Naive thymus-derived CD8-positive, alpha-beta T cell (primary cell): ENCODE measurements around the gene TMEM240. TPM values are rescaled to one million over a fixed set of nuclear protein-coding genes. Genes with fewer than 3 reads are reported as not detected.
"Not testable (repeated sequence)": the region's sequence is repeated elsewhere in the genome, so short reads cannot be mapped to it uniquely, and the experiment has no call there.

ENCODE experiments used
- ATAC-seq, 2 donors: fragments of 150-1000 bp; cut with Tn5 transposase in 1 of 2; sonication (Bioruptor Pico), chemical (Tn5 transposase) in 1 of 2; 1 replicate in 1 of 2; 2 replicates in 1 of 2; pipeline ENCODE4 v1.10.0; 2021; ENCODE audit warnings: mild to moderate bottlenecking in 2 of 2, moderate library complexity in 2 of 2
- POLR2A ChIA-PET: fragments of 350-600 bp; sonication (Branson Sonifier 250); formaldehyde crosslinking; loops from one replicate; lab custom pipeline; 2021; ENCODE audit warnings: antibody characterized with exemption; lab: Charles Lee
- DNase-seq, 10 donors: peaks; one replicate each; pipeline versions ENCODE4 v3.0.0 to v3.0.0-alpha.2; 2020 to 2022
- H3K27ac Mint-ChIP-seq, 10 donors: one replicate each; pipeline ENCODE4 v1.8.0; 2020 to 2022; ENCODE audit warnings: mild to moderate bottlenecking in 10 of 10, mixed read lengths in 10 of 10, moderate library complexity in 4 of 10, inconsistent platforms in 1 of 10
- H3K27me3 Mint-ChIP-seq, 5 donors: one replicate each; pipeline ENCODE4 v1.8.0; 2021 to 2022; ENCODE audit warnings: mixed read lengths in 5 of 5
- H3K36me3 Mint-ChIP-seq, 3 donors: one replicate each; pipeline ENCODE4 v1.8.0; 2020 to 2022; ENCODE audit warnings: mixed read lengths in 3 of 3, mild to moderate bottlenecking in 2 of 3, inconsistent platforms in 1 of 3
- H3K4me1 Mint-ChIP-seq, 4 donors: one replicate each; pipeline ENCODE4 v1.8.0; 2021 to 2022; ENCODE audit warnings: mixed read lengths in 4 of 4
- H3K4me3 Mint-ChIP-seq, 10 donors: one replicate each; pipeline ENCODE4 v1.8.0; 2020 to 2022; ENCODE audit warnings: mild to moderate bottlenecking in 10 of 10, mixed read lengths in 10 of 10, moderate library complexity in 6 of 10, inconsistent platforms in 1 of 10
- H3K9me3 Mint-ChIP-seq, 9 donors: one replicate each; pipeline ENCODE4 v1.8.0; 2020 to 2022; ENCODE audit warnings: mixed read lengths in 9 of 9, mild to moderate bottlenecking in 3 of 9, inconsistent platforms in 1 of 9, moderate library complexity in 1 of 9
- polyA plus RNA-seq, 3 donors: library from polyadenylated mRNA; unstranded; fragments of 300-500 nt; fragmentation: Illumina TruSeq; gene quantifications; one replicate each; pipeline ENCODE4 v1.2.3, GENCODE V29; 2021
- total RNA-seq, 8 experiments: library from RNA in 2 of 8; stranded (reverse) in 2 of 8; gene quantifications; one replicate each; pipeline ENCODE4 v1.2.3 and lab custom pipeline; 2021 to 2026

The TMEM240 gene
- total and polyA plus RNA-seq, 5 experiments from 2014 or later, result 3.4 TPM; not detected in 3

DNA sequence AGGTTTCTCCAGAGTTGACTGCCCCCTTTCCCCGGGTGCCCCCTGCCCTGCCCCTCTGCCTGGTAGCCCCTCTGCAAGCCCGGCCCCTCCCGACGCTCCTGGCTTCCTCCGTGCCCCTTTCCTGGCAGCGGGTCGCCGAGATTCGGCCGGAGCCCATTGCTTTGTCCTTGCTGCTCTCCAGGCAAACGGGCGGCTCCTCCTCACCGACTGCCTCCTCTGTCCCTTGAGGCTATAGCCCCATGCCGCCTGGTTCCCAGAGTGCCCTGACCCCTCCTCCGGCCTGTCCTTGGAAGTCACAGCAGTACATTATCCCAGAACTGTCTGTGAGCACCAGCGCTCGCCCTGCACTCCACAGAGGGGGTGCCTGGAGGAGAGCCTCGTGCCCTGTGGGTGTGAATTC lies 26.7 kb downstream of the TMEM240 start:
- Mint-ChIP-seq H3K4me3 (peak overlapping the region; percentile 51 to 82 (median 67)), H3K27ac (peak overlapping the region in 3 of 10 donors; percentile 36 to 72 (median 46)), H3K4me1 (peaks cover 11 to 16% (median 14%) of the 10 kb centered on the region in 4 donors)
- DNase-seq, H3K9me3 Mint-ChIP-seq, H3K27me3 Mint-ChIP-seq, ATAC-seq, POLR2A ChIA-PET, H3K36me3 Mint-ChIP-seq: not testable (repeated sequence)

DNA sequence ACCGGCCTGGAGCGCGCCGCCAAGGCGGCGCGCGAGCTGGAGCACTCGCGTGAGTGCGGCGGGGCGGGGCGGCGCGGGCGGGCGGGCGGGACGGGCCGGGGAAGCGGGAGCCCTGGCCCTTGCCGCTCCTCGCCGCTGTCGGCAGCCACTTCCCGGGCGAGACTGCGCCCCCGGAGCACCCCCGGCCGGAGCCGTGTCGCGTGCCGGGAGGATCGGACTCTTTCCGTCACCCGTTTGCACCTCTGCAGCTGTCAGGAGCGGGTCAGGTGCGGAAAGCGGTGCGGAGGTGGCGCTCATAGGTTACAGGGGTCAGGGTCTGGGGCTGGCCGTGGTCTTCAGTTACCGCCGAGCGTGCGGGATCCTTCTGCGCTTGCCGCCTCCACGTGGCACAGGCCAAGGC lies 28.0 kb downstream of the TMEM240 start:
- POLR2A ChIA-PET, H3K36me3 Mint-ChIP-seq, H3K9me3 Mint-ChIP-seq, H3K27me3 Mint-ChIP-seq: not testable (repeated sequence)
- Mint-ChIP-seq H3K27ac (peak overlapping the region in 3 of 10 donors; percentile 43 to 93 (median 56)), H3K4me1 (peaks cover 11 to 16% (median 14%) of the 10 kb centered on the region in 4 donors), H3K4me3 (peak overlapping the region; percentile 61 to 92 (median 69))
- ATAC-seq (peak; percentile 30 to 43), DNase-seq (peak in 5 of 10 donors; percentile 23 to 37 (median 32))

DNA sequence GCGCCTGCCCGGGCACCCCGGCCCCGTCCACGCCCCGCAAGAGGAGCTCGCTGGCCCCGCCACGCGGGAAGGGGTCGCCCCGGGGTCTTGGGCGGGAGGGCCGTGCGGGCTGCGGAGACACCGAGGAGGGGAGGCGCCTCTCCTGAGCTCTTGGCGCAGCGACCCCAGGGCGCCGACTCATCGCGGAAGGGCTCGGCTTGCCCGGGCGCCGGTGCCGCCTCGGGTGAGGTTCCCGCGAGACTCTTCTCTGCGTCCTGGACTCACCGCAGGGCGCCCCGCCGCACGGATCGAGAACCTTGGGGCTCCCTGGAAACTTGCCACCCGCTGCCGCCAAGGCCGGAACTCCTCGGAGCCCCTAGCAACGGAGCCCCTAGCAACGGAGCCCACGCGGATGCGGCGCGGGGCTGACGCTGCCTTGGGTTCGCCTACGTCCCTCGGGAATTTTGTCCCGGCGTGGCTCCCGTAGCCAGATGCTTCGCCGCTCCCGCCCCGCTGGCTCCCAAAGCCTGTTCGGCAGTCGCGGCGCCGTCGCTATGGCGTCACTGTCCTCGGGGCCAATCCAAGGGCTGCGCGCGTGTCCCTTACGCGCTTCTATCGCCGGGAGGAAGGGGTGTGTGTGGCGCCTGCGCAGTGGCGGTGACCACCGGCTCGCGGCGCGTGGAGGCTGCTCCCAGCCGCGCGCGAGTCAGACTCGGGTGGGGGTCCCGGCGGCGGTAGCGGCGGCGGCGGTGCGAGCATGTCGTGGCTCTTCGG lies 28.7 kb downstream of the TMEM240 start, which contains the start of gene ATAD3A:
Gene ATAD3A, plus strand, starts transcription at position 630 of the 753 bp plus-strand sequence. Its CDS starts 107 bp downstream, at position 737.
- Mint-ChIP-seq H3K27ac (peak within 1 kb of the TSS; percentile 79 to 97 (median 94)), H3K9me3 (no peaks in the 10 kb centered on the region), H3K36me3 (peaks cover 0 to 1% (median 0%) of the 10 kb centered on the region in 3 donors), H3K27me3 (no peaks in the 10 kb centered on the region), H3K4me1 (peaks cover 11 to 16% (median 14%) of the 10 kb centered on the region in 4 donors), H3K4me3 (peak within 1 kb of the TSS; percentile 86 to 95 (median 92))
- POLR2A ChIA-PET, result interaction anchor here (0.7 to 1.2 kb wide), 3 partner anchors 104 to 166 kb away, joined by 3 to 4 read pairs (median 3); partner anchors contain the start of gene MIB2
- peak; percentile 91 to 97 (median 93) for DNase-seq
- peak; percentile 91 for ATAC-seq

DNA sequence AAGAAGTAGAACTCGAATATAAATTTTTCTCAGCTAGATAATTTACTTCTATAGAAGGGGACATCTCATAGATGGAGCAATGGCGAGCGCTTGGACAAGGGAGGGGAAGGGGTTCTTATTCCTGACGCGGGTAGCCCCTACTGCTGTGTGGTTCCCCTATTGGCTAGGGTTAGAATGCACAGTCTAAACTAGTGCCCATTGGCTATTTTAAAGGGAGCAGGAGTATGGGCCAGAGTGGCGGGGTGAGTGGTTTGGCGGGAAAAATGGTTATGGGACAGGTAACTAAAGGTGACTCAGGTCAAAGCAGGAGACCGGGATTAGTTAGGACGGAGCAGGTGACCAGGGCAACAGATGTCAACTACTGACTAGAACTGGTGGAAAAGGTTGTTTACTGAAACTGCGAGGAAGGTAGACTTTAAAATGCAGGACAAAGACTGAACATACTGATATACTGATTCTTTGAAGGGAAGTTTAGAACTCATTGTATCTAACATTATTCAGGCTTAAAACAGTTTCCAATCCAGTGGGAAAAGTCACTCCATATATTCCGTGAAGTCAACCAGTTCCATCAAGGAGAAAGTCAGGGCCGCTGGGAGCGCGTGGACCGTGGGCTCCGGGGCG lies 29.4 kb downstream of the TMEM240 start:
- Mint-ChIP-seq H3K27ac (peak overlapping the region; percentile 71 to 95 (median 89)), H3K4me3 (peak overlapping the region; percentile 69 to 93 (median 88)), H3K27me3 (no peaks in the 10 kb centered on the region), H3K9me3 (no peaks in the 10 kb centered on the region), H3K36me3 (no peaks in the 10 kb centered on the region), H3K4me1 (peaks cover 11 to 16% (median 14%) of the 10 kb centered on the region in 4 donors)
- POLR2A ChIA-PET, result interaction anchor here (0.7 to 1.2 kb wide), 4 partner anchors 105 to 316 kb away, joined by 3 to 4 read pairs (median 4); partner anchors contain the start of gene MIB2
- DNase-seq (no peak), ATAC-seq (no peak)

DNA sequence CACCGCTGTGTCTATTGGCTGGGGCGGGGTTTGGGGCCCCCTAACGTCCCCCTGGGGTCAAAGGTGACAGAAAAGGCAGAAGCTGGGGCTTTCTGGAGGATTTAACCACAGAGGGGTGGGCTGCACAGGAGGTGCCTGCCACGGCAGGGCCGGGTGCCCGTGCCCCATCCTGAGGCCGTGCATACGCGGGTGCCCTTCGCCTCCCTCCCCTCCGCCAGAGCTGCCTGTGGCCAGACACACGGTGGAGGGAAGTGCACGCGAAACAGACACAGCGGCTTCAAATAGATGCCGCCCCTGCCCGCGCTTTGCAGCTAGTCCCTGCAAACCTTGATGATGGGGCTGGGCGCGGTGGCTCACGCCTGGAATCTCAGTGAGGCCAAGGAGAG lies 31.0 kb downstream of the TMEM240 start:
- H3K36me3 Mint-ChIP-seq, H3K27ac Mint-ChIP-seq, H3K27me3 Mint-ChIP-seq, H3K4me3 Mint-ChIP-seq, H3K9me3 Mint-ChIP-seq, POLR2A ChIA-PET, ATAC-seq, DNase-seq: not testable (repeated sequence)
- peaks cover 15 to 27% (median 23%) of the 10 kb centered on the region in 4 donors for H3K4me1 Mint-ChIP-seq

DNA sequence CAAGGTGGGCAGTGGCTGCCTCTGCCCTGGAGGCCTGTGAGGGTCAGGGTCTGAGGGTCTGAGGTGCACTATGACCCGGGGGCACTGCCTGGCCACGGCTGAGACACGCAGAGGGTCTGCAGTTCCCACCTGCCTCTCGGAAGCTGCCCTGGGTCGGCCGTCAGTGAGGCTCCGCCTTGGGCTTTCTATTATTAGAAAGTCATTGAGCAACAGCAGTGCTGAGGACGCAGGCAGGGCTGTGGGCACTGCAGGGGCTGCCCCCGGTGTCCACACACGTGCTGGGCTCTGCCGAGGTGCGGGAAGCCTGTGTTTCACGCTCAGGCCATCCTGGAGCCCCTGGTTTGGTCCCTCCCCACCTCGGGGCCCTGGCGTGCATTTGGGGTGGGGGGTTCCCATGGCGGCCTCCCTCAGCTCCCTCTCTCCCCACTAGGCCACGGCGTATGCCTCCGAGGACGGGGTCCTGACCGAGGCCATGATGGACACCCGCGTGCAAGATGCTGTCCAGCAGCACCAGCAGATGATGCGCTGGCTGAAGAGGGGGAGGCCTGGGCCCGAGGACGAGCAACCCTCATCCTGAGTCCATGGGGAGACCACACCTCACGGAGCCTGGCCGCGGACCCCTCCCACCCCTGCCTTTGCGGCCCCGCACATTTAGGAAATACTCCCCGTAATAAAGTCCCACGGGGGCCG lies 31.5 kb downstream of the TMEM240 start:
- ATAC-seq, H3K4me3 Mint-ChIP-seq, H3K36me3 Mint-ChIP-seq, H3K27me3 Mint-ChIP-seq, H3K27ac Mint-ChIP-seq, POLR2A ChIA-PET, H3K9me3 Mint-ChIP-seq, DNase-seq: not testable (repeated sequence)
- H3K4me1 Mint-ChIP-seq, result peaks cover 15 to 26% (median 23%) of the 10 kb centered on the region in 4 donors

DNA sequence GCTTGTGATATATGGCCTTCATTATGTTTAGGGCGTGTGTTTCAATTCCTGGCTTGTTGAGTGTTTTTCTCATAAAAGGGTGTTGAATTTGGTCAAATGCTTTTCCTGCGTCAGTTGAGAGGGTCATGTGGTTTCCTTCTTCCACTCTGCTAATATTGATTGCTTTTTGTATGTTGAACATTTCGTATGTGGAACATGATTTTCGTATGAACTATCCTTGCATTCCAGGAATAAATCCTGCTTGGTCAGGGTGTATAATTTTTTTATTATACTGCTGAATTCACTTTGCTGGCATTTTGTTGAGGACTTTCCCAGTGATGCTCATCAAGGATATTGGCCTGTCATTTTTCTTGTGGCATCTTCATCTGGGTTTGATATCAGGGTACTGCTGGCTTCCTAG lies 33.1 kb downstream of the TMEM240 start:
- Mint-ChIP-seq H3K27me3 (no peaks in the 10 kb centered on the region), H3K9me3 (no peaks in the 10 kb centered on the region), H3K4me3 (peak overlapping the region in 1 of 10 donors; percentile 28), H3K36me3 (no peaks in the 10 kb centered on the region), H3K4me1 (peaks cover 11 to 21% (median 17%) of the 10 kb centered on the region in 4 donors), H3K27ac (peak overlapping the region in 1 of 10 donors; percentile 15)
- DNase-seq (no peak), ATAC-seq (no peak)
- POLR2A ChIA-PET, result no interaction called here

DNA sequence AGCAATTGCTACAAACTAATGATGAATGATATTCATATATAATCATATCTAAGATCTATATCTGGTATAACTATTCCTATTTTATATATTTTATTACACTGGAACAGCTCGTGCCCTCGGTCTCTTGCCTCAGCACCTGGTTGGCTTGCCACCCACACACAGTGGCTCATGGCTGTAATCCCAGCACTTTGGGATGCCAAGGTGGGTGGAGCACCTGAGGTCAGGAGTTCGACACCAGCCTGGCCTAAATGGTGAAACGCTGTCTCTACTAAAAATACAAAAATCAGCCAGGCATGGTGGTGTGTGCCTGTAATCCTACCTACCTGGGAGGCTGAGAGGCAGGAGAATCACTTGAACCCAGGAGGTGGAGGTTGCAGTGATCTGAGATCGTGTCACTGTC lies 34.6 kb downstream of the TMEM240 start:
- not testable (repeated sequence) for H3K36me3 Mint-ChIP-seq, H3K27me3 Mint-ChIP-seq, ATAC-seq, H3K9me3 Mint-ChIP-seq, DNase-seq
- peak overlapping the region in 8 of 10 donors; percentile 19 to 95 (median 76) for H3K27ac Mint-ChIP-seq
- H3K4me3 Mint-ChIP-seq, result peak overlapping the region in 9 of 10 donors; percentile 15 to 93 (median 83)
- H3K4me1 Mint-ChIP-seq, result peaks cover 4 to 16% (median 11%) of the 10 kb centered on the region in 4 donors
- POLR2A ChIA-PET, result interaction anchor here (1.0 kb wide), 1 partner anchor 19 kb away, joined by 4 read pairs; no protein-coding TSS in a partner anchor

DNA sequence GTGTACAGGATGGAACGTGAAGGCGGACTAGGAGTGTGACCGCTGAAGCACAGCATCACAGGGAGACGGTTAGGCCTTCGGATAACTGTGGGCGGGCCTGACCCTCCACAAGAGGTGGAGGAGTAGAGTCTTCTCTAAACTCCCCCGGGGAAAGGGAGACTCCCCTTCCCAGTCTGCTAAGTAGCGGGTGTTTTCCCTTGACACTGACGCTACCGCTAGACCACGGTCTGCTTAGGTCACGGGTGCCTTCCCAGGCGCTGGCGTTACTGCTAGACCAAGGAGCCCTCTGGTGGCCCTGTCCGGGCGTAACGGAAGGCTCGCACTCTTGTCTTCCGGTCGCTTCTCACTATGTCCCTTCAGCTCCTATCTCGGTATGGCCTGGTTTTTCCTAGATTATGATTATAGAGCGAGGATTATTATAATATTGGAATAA lies 35.0 kb downstream of the TMEM240 start:
- ATAC-seq, result peak; percentile 45 to 54
- Mint-ChIP-seq H3K4me1 (peaks cover 4 to 14% (median 10%) of the 10 kb centered on the region in 4 donors), H3K4me3 (peak overlapping the region; percentile 71 to 95 (median 86)), H3K27ac (peak overlapping the region; percentile 61 to 97 (median 88))
- not testable (repeated sequence) for H3K27me3 Mint-ChIP-seq, H3K36me3 Mint-ChIP-seq, DNase-seq, H3K9me3 Mint-ChIP-seq
- POLR2A ChIA-PET, result interaction anchor here (0.5 to 1.0 kb wide), 5 partner anchors 20 to 232 kb away, joined by 3 to 4 read pairs (median 3); partner anchors contain the start of gene UBE2J2

DNA sequence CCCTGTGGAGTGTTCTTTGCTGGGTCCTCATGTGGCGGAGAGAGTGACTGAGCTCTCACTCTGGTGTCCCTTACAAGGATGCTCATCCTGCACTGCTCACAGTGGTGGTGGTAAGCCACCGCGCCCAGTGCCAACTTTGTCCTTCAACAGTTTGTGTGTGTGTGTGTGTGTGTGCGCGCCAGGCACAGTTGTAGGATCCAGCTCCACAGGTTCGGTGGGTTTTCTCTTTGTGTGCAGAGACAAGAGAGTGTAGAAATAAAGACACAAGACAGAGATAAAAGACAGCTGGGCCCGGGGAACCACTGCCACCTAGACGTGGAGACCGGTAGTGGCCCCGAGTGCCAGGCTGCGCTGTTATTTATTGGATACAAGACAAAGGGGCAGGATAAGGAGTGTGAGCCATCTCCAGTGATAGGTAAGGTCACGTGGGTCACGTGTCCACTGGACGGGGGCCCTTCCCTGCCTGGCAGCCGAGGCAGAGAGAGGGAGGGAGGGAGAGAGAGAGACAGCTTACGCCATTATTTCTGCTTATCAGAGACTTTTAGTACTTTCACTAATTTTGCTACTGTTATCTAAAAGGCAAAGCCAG lies 35.6 kb downstream of the TMEM240 start:
- POLR2A ChIA-PET, result interaction anchor here (0.5 to 1.0 kb wide), 6 partner anchors 20 to 231 kb away, joined by 3 to 4 read pairs (median 3); partner anchors contain the start of gene UBE2J2
- not testable (repeated sequence) for H3K9me3 Mint-ChIP-seq, H3K36me3 Mint-ChIP-seq, H3K27me3 Mint-ChIP-seq
- peak overlapping the region; percentile 61 to 97 (median 88) for H3K27ac Mint-ChIP-seq
- ATAC-seq (peak; percentile 78 to 81), DNase-seq (peak; percentile 52 to 80 (median 70))
- H3K4me3 Mint-ChIP-seq, result peak overlapping the region; percentile 71 to 95 (median 86)
- H3K4me1 Mint-ChIP-seq, result peaks cover 4 to 14% (median 10%) of the 10 kb centered on the region in 4 donors

DNA sequence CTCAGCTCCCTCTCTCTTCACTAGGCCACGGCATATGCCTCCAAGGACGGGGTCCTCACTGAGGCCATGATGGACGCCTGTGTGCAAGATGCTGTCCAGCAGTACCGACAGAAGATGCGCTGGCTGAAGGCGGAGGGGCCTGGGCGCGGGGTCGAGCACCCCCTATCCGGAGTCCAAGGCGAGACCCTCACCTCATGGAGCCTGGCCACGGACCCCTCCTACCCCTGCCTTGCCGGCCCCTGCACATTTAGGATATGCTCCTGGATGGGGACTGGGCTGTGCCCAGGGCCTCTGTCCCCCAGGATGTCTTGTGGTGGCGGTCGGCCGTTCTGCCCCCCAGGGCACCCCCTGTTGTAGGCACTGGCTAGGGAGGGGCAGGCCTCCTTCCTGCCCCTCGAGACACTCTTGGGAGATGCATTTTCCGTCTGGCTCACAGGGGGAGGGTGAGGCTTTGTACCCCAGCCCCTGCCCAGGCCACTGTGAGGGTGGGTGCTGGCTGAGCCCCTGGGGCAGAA lies 44.9 kb downstream of the TMEM240 start:
- H3K27me3 Mint-ChIP-seq, ATAC-seq, POLR2A ChIA-PET: not testable (repeated sequence)

More for the DNA sequence above, 44.9 kb downstream of the TMEM240 start:
- H3K36me3 Mint-ChIP-seq, result peaks cover 10 to 32% (median 28%) of the 10 kb centered on the region in 3 donors
- DNase-seq, H3K4me1 Mint-ChIP-seq, H3K4me3 Mint-ChIP-seq, H3K27ac Mint-ChIP-seq: not testable (repeated sequence)
- H3K9me3 Mint-ChIP-seq, result peaks cover 0 to 13% (median 7%) of the 10 kb centered on the region in 9 donors
